GM06990 (cell line): ENCODE data around the gene TRIM9.

Source experiments
- DNase-seq: peaks from one replicate; pipeline ENCODE4 v3.0.0-alpha.2; 2011; ENCODE audit not compliant: insufficient read length; ENCODE audit errors: extremely low read depth
- H3K27me3 ChIP-seq: replicated peaks from 2 replicates; pipeline ENCODE4 v1.6.0; 2011; ENCODE audit warnings: low read length; ENCODE audit not compliant: control insufficient read depth, insufficient read depth
- H3K36me3 ChIP-seq: 2 replicates; pipeline ENCODE4 v1.5.1; 2011; ENCODE audit warnings: low read length; ENCODE audit not compliant: control insufficient read depth, insufficient read depth
- H3K4me3 ChIP-seq: replicated peaks from 2 replicates; pipeline ENCODE4 v1.5.1; 2011; ENCODE audit warnings: low read depth, mild to moderate bottlenecking, control low read depth, low read length
- CTCF ChIP-seq: IDR thresholded peaks from 2 replicates; pipeline ENCODE4 v1.5.1; 2011; ENCODE audit warnings: low read length, control low read depth, mild to moderate bottlenecking, inconsistent platforms; ENCODE audit not compliant: insufficient read depth, poor library complexity, severe bottlenecking

Gene TRIM9

GRCh38 chr14:51081712-51082111 is 13.2 kb downstream of the TRIM9 start:
- Histone ChIP-seq H3K27me3 (no peaks in the 10 kb centered on the region), H3K4me3 (no peak overlapping the region), H3K36me3 (no peaks in the 10 kb centered on the region)
- TF ChIP-seq CTCF = no peak
- no peak for DNase-seq

- Histone ChIP-seq H3K27me3 (no peaks in the 10 kb centered on the region), H3K4me3 (no peak overlapping the region), H3K36me3 (no peaks in the 10 kb centered on the region)
- DNase-seq = no peak
- TF ChIP-seq CTCF = no peak
Measured at GRCh38 chr14:51081209-51081608, 13.7 kb downstream of the TRIM9 start.

- H3K27me3 ChIP-seq = no peaks in the 10 kb centered on the region
- no peaks in the 10 kb centered on the region for H3K36me3 ChIP-seq
- H3K4me3 ChIP-seq = no peak overlapping the region
- DNase-seq = no peak
- TF ChIP-seq CTCF = no peak
Measured at GRCh38 chr14:51080645-51081044, 14.3 kb downstream of the TRIM9 start.

GRCh38 chr14:51079489-51079888 is 15.4 kb downstream of the TRIM9 start:
- H3K4me3 ChIP-seq = no peak overlapping the region
- DNase-seq = no peak
- no peak for TF ChIP-seq CTCF
- H3K27me3 ChIP-seq = no peaks in the 10 kb centered on the region
- no peaks in the 10 kb centered on the region for H3K36me3 ChIP-seq

GRCh38 chr14:51079085-51079484 is 15.8 kb downstream of the TRIM9 start:
- DNase-seq = no peak
- Histone ChIP-seq H3K36me3 (no peaks in the 10 kb centered on the region), H3K27me3 (no peaks in the 10 kb centered on the region), H3K4me3 (no peak overlapping the region)
- no peak for TF ChIP-seq CTCF

GRCh38 chr14:51074701-51075385 is 20.1 kb downstream of the TRIM9 start:
- TF ChIP-seq CTCF = no peak
- no peak for DNase-seq
- Histone ChIP-seq H3K27me3 (no peaks in the 10 kb centered on the region), H3K36me3 (no peaks in the 10 kb centered on the region), H3K4me3 (no peak overlapping the region)
